GM19099 (cell line): ENCODE data around the gene PRDM2.

Experiments used
- POLR2A ChIP-seq: IDR thresholded peaks from 3 replicates; pipeline ENCODE4 v1.6.1; 2011; ENCODE audit warnings: low read depth; ENCODE audit not compliant: insufficient read length; ENCODE audit errors: extremely low read depth

The PRDM2 gene

DNA sequence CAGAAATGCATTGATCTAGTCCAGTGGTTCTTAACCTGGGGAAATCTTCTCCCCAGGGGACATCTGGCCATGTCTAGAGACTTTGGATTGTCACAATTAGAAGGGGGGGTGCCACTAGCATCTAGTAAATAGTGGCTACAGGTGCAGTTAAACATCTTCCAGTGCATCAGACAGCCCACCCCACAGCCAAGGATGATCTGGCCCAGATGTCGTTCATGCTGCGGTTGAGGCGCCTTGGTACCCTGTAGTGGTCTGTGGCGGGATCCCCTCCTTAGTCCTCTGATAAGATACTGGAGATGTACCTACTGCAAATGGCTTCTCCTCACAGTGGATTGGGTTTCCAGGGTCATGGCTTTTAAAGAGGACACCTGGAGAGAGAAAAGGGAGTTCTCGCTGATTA lies 69.8 kb downstream of the PRDM2 start:
- TF ChIP-seq POLR2A: no peak

DNA sequence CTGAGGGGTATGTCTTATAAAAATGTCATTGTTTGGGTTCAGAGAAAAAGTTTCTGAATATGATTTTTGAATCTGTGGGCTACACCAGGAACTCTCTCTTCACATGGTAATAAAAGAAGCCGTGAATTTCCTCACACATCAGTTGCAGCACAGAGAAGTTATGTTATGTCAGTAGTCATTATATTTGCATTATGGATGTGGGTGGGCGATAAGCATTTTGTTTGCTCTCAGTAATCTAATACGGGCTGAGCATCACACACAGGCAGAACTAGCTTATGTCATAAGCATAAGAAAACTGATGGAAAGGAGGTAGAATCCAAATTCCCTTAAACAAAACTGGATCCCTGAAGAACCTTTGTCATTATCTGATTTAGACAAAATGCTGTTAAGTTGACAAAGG lies 70.8 kb downstream of the PRDM2 start:
- TF ChIP-seq POLR2A: no peak

DNA sequence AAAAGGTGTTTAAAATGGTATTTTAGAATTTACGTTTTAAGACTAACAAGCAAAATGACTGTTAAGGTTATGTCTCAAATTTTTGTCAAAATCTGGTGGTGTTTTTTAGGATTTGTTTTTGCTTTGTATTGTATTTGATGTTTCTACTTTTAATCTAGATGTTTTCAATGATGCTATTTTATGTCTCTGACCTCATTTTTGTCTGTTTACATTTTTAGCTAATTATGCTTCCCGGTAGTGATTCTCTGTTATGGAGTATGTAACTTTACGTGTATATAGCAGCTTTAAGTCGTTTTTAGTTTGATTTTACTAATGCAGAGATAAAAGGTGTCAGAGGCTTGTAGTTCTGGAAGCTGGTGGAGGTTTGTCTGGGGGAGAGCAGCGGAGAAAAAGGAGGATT lies 71.8 kb downstream of the PRDM2 start:
- no peak for TF ChIP-seq POLR2A

DNA sequence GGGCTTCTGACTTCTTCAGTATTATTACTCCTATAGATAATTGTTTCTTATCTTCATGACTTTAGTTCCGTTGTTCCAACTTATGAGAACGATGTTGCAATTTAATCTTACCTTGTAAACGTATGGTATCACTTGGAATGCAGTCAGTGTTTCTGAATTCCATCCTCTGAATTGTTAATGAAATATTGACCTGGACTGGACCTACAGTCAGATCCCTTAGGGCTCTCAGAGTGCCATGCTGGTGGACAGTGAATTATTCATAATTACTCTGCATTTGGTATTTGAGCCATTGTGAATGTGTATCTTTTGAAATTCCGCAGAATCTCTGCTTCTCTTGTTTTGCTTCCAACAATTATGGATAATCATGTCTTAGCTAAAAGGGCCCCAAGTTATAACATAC lies 72.3 kb downstream of the PRDM2 start:
- no peak for TF ChIP-seq POLR2A

DNA sequence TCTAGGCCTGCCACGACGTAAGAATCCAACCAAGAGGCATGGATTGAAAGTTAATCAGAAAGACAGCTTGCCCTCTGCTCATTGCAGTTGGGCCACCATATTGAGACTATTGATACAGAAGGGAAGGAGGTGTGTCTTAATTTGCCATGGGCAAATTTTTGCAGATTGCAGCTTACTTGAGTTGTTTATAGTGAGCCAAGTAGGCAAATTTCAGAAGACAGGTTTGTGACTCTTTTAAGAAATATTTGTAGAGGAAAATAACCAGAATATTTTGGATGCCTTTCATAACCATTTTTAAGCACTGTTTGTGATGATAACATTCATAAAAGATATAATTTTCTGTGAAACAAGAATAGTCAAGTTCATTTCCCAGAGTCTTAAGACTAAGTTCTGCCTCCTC lies 74.1 kb downstream of the PRDM2 start:
- TF ChIP-seq POLR2A: no peak

DNA sequence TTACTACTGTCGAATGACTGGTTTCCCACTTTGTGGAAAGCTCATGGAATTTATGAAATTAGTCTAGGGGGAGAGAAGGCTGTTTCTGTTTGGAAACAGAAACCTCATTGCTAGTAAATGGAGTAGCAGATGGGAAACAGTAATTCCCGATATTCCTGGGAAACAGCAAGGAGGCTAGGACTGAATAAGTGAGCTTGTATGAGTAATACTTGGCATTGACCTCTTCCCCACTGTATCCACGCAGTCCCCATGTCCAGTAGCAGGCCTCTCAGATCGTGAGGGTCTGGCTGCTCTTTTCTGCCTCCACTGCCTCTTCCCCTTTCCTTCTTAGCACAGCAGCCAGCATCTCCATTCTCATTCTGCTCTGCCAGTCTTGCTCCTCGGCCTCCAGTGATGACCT lies 75.5 kb downstream of the PRDM2 start:
- TF ChIP-seq POLR2A: no peak

DNA sequence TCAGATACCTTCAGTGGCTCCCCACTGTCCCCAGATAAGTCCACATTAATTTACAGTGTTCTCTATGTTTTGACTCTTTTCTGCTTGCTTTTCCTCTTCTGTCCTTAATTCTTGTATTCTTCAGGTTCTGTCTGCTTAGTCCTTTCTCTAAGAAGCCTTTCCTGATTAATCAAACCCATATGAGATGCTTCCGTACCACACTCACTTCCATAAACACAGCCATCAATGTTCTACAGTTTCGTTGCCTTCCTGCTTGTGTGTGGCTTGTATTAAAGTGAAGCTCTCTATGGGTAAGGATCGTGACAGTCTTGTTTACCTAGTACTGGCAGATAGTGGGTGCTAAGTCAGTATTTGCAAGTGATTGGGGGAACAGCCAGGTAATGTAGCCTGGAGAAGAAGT lies 75.9 kb downstream of the PRDM2 start:
- TF ChIP-seq POLR2A: no peak

DNA sequence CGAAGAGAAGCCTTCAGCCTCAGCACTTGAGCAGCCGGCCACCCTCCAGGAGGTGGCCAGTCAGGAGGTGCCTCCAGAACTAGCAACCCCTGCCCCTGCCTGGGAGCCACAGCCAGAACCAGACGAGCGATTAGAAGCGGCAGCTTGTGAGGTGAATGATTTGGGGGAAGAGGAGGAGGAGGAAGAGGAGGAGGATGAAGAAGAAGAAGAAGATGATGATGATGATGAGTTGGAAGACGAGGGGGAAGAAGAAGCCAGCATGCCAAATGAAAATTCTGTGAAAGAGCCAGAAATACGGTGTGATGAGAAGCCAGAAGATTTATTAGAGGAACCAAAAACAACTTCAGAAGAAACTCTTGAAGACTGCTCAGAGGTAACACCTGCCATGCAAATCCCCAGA lies 78.4 kb downstream of the PRDM2 start:
- no peak for TF ChIP-seq POLR2A

DNA sequence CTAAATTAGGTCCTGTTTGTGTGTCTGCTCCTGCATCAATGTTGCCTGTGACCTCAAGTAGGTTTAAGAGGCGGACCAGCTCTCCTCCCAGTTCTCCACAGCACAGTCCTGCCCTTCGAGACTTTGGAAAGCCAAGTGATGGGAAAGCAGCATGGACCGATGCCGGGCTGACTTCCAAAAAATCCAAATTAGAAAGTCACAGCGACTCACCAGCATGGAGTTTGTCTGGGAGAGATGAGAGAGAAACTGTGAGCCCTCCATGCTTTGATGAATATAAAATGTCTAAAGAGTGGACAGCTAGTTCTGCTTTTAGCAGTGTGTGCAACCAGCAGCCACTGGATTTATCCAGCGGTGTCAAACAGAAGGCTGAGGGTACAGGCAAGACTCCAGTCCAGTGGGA lies 79.9 kb downstream of the PRDM2 start:
- no peak for TF ChIP-seq POLR2A

DNA sequence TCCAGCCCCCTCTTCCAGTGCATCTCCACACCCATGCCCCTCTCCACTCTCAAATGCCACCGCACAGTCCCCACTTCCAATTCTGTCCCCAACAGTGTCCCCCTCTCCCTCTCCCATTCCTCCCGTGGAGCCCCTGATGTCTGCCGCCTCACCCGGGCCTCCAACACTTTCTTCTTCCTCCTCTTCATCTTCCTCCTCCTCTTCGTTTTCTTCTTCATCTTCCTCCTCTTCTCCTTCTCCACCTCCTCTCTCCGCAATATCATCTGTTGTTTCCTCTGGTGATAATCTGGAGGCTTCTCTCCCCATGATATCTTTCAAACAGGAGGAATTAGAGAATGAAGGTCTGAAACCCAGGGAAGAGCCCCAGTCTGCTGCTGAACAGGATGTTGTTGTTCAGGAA lies 80.8 kb downstream of the PRDM2 start:
- no peak for TF ChIP-seq POLR2A

DNA sequence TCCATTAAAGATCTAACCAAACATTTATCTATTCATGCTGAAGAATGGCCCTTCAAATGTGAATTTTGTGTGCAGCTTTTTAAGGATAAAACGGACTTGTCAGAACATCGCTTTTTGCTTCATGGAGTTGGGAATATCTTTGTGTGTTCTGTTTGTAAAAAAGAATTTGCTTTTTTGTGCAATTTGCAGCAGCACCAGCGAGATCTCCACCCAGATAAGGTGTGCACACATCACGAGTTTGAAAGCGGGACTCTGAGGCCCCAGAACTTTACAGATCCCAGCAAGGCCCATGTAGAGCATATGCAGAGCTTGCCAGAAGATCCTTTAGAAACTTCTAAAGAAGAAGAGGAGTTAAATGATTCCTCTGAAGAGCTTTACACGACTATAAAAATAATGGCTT lies 81.2 kb downstream of the PRDM2 start:
- TF ChIP-seq POLR2A: no peak

DNA sequence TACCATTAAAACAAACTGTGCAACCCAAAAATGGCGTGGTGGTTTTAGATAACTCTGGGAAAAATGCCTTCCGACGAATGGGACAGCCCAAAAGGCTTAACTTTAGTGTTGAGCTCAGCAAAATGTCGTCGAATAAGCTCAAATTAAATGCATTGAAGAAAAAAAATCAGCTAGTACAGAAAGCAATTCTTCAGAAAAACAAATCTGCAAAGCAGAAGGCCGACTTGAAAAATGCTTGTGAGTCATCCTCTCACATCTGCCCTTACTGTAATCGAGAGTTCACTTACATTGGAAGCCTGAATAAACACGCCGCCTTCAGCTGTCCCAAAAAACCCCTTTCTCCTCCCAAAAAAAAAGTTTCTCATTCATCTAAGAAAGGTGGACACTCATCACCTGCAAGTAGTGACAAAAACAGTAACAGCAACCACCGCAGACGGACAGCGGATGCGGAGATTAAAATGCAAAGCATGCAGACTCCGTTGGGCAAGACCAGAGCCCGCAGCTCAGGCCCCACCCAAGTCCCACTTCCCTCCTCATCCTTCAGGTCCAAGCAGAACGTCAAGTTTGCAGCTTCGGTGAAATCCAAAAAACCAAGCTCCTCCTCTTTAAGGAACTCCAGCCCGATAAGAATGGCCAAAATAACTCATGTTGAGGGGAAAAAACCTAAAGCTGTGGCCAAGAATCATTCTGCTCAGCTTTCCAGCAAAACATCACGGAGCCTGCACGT lies 82.1 kb downstream of the PRDM2 start:
- no peak for TF ChIP-seq POLR2A

DNA sequence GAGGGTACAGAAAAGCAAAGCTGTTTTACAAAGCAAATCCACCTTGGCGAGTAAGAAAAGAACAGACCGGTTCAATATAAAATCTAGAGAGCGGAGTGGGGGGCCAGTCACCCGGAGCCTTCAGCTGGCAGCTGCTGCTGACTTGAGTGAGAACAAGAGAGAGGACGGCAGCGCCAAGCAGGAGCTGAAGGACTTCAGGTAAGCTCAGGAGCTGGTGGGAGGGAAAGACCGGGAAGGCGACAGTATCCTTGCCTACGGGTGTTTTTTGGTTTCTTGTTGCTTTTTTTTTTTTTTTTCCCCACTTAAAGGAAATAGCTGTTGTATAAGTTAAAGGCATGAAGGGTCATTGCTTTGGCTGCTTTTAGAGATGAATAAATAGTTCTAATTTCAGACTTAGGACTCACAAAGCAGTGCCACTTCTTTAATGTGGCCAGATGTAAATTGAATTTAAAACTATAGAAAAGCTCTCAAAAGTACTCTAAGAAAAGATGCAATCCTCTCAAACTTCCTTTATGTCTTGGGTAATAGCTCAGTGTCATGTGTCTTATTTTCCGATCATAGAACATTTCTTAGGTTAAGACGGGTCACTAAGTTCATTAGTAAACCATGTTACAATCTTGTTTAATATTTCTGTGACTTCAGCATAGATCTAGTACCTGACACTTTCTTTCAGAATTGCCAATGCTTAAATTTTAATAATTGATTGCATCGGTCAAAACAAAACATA lies 82.8 kb downstream of the PRDM2 start:
- no peak for TF ChIP-seq POLR2A

DNA sequence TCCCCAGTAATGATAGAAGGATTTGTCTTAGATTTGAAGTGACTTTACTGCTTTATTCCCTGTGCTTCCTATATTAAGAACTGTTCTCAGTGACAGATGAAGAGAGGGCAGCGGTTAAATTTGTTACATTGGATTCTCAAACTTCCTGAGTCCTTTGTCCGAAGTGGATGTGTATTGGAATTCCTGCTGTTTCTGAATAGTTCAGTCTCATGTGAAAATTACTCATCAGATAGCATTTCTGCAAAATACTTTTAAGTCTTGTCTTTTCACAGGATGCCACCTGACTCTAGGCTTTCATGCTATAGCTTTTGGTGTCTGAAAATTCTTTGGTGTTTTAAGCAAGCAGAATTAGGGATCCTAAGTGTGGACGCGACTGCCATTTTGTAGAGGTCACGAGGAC lies 83.6 kb downstream of the PRDM2 start:
- TF ChIP-seq POLR2A: no peak

DNA sequence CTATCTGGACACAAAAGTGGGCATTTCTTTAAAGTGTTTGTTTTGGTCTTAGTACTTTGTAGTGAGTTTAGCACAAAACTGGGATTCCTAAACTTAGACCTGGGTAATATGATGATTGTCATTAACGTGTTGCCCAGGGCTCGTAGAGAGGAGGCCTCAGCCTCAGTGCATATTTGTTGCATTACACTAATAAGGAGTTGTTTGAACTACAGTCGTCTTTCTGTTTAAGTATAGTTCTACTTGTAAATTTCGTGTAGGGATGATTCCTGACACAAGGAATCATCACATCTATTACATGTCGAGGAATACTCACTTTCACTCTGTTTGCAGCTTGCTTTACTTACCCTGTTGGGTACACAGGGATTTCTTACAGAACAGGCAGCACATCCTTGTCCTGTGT lies 85.0 kb downstream of the PRDM2 start:
- TF ChIP-seq POLR2A: no peak

DNA sequence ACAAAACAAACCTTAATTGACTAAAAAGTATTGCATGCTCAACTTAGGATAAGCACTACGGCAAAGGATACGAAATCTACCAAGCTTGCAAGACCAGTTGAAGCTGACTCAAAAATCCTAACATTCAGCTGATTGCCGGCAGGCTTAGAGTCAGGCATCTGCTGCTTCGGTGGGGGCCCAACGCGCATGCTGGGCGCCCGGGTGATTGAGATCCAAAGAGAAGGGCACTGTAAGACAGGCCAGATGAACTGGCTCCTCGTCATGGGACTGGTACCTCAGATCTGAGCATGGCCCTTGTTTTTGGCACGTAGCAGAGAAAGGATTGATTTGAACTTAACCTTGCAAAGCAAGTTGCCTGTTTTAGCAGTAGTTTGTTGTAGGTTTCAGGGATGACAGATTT lies 86.6 kb downstream of the PRDM2 start:
- TF ChIP-seq POLR2A: no peak
